ENCODE measurements around the gene PRTN3. TPM values are rescaled to one million over a fixed set of nuclear protein-coding genes. Genes with fewer than 3 reads are reported as not detected.
"Not testable (repeated sequence)": the region's sequence is repeated elsewhere in the genome, so short reads cannot be mapped to it uniquely, and the experiment has no call there.

Gene PRTN3
- total and polyA plus RNA-seq, 3 experiments from 2014 or later, result not detected

- not testable (repeated sequence) for H3K36me3 ChIP-seq (ENCODE audit: insufficient read depth, low read length)
- POLR2A ChIA-PET, result interaction anchor here (1.5 kb wide), 1 partner anchor 10 kb away, joined by 3 read pairs; no protein-coding TSS in a partner anchor
These were observed 37.3 kb downstream of the PRTN3 start for GRCh38 chr19:877992-878660.

GRCh38 chr19:878751-879561 lies 38.2 kb downstream of the PRTN3 start:
- not testable (repeated sequence) for H3K4me1 Mint-ChIP-seq; DNase-seq; H3K27ac ChIP-seq (ENCODE audit: low read depth, low read length); H3K4me1 ChIP-seq (ENCODE audit: insufficient read depth, low read length); H3K4me3 Mint-ChIP-seq; H3K9me3 Mint-ChIP-seq; H3K4me3 ChIP-seq (ENCODE audit: low read length); H3K27me3 Mint-ChIP-seq; H3K36me3 ChIP-seq (ENCODE audit: insufficient read depth, low read length); H3K9me3 ChIP-seq (ENCODE audit: low read length); H3K27me3 ChIP-seq (ENCODE audit: insufficient read depth, low read length, poor library complexity, severe bottlenecking)
- H3K27ac Mint-ChIP-seq, result peak overlapping the region in 1 of 8 donors; percentile 42
- ChIA-PET POLR2A (interaction anchor here (0.6 to 1.5 kb wide), 3 partner anchors 9 to 338 kb away, joined by 3 to 6 read pairs (median 3); no protein-coding TSS in a partner anchor), CTCF (interaction anchor here (0.7 to 2.0 kb wide), 5 partner anchors 14 to 118 kb away, joined by 3 to 6 read pairs (median 4); partner anchors contain the start of genes MED16 and RNU6-9)
- H3K36me3 Mint-ChIP-seq, result peaks cover 0 to 46% (median 0%) of the 10 kb centered on the region in 3 donors

More at GRCh38 chr19:877992-878660, 37.3 kb downstream of the PRTN3 start:
- H3K4me3 ChIP-seq (ENCODE audit: low read length); H3K4me1 Mint-ChIP-seq; H3K27me3 Mint-ChIP-seq; H3K27me3 ChIP-seq (ENCODE audit: insufficient read depth, low read length, poor library complexity, severe bottlenecking); H3K4me3 Mint-ChIP-seq; H3K9me3 ChIP-seq (ENCODE audit: low read length); H3K27ac ChIP-seq (ENCODE audit: low read depth, low read length); DNase-seq; H3K9me3 Mint-ChIP-seq; H3K4me1 ChIP-seq (ENCODE audit: insufficient read depth, low read length): not testable (repeated sequence)
- H3K36me3 Mint-ChIP-seq, result peaks cover 0 to 39% (median 0%) of the 10 kb centered on the region in 3 donors
- CTCF ChIA-PET, result interaction anchor here (0.6 to 2.0 kb wide), 3 partner anchors 14 to 107 kb away, joined by 3 to 6 read pairs (median 4); partner anchors contain the start of genes MED16 and RNU6-9
- H3K27ac Mint-ChIP-seq, result peak overlapping the region in 1 of 8 donors; percentile 68

DNA sequence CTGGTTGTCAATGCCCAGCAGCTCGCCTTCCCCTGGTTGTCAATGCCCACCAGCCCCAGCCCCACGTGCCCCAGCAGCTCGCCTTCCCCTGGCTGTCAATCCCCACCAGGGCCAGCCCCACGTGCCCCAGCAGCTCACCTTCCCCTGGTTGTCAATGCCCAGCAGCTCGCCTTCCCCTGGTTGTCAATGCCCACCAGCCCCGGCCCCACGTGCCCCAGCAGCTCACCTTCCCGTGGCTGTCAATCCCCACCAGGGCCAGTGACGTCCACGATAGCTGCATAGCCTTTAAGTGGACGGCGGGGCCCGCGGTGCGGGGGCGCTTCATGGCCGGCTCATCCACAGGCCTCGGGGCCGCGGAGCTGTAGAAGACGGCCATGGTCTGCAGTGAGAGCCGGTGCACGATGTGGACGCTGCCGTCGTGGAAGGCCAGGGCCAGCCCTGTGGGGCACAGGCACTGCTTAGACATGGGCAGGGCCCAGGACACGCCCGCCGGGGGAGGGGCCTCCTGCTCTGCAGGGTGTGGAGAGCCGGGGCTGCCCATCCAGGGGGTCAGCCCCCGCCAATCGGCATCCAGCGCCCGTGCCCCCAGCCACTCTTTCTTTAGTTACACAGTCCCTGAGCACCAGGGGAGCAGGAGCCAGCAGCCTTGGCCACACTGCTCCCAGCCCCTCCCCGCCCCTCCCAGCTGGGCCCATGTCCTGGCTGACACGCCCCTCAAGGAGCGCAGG lies 39.1 kb downstream of the PRTN3 start:
- Histone ChIP-seq H3K4me3 (ENCODE audit: low read length) (no peak overlapping the region), H3K9me3 (ENCODE audit: low read length) (no peaks in the 10 kb centered on the region), H3K4me1 (ENCODE audit: insufficient read depth, low read length) (no peaks in the 10 kb centered on the region), H3K27me3 (ENCODE audit: insufficient read depth, low read length, poor library complexity, severe bottlenecking) (no peaks in the 10 kb centered on the region), H3K27ac (ENCODE audit: low read depth, low read length) (no peak overlapping the region), H3K36me3 (ENCODE audit: insufficient read depth, low read length) (no peaks in the 10 kb centered on the region)
- no peak for DNase-seq
- no peak overlapping the region for H3K4me3 Mint-ChIP-seq
- no peaks in the 10 kb centered on the region for H3K27me3 Mint-ChIP-seq
- ChIA-PET POLR2A (interaction anchor here (0.6 to 1.5 kb wide), 4 partner anchors 8 to 337 kb away, joined by 3 to 7 read pairs (median 4); no protein-coding TSS in a partner anchor), CTCF (interaction anchor here (0.7 to 2.0 kb wide), 6 partner anchors 13 to 117 kb away, joined by 3 to 6 read pairs (median 3); partner anchors contain the start of genes MED16 and RNU6-9)
- no peak overlapping the region for H3K27ac Mint-ChIP-seq
- H3K36me3 Mint-ChIP-seq, result peaks cover 0 to 51% (median 0%) of the 10 kb centered on the region in 3 donors
- peaks cover 0 to 4% (median 2%) of the 10 kb centered on the region in 3 donors for H3K4me1 Mint-ChIP-seq
- no peaks in the 10 kb centered on the region for H3K9me3 Mint-ChIP-seq

- H3K27me3 ChIP-seq (ENCODE audit: insufficient read depth, low read length, poor library complexity, severe bottlenecking), result no peaks in the 10 kb centered on the region
- H3K4me1 ChIP-seq (ENCODE audit: insufficient read depth, low read length), result no peaks in the 10 kb centered on the region
- Mint-ChIP-seq H3K4me3 (no peak overlapping the region), H3K27ac (peak overlapping the region in 1 of 8 donors; percentile 38), H3K4me1 (peaks cover 0 to 4% (median 2%) of the 10 kb centered on the region in 3 donors), H3K36me3 (peaks cover 0 to 49% (median 0%) of the 10 kb centered on the region in 3 donors), H3K27me3 (no peaks in the 10 kb centered on the region), H3K9me3 (no peaks in the 10 kb centered on the region)
- POLR2A ChIA-PET, result no interaction called here
- H3K9me3 ChIP-seq (ENCODE audit: low read length), result no peaks in the 10 kb centered on the region
- CTCF ChIA-PET, result interaction anchor here (0.6 to 3.3 kb wide), 7 partner anchors 12 to 112 kb away, joined by 3 to 20 read pairs (median 3); partner anchors contain the start of genes MED16 and RNU6-9
- no peak for DNase-seq
- no peak overlapping the region for H3K27ac ChIP-seq (ENCODE audit: low read depth, low read length)
- H3K4me3 ChIP-seq (ENCODE audit: low read length), result no peak overlapping the region
- peaks cover 3% of the 10 kb centered on the region for H3K36me3 ChIP-seq (ENCODE audit: insufficient read depth, low read length)
These were observed 40.7 kb downstream of the PRTN3 start for GRCh38 chr19:881385-882071.

DNA sequence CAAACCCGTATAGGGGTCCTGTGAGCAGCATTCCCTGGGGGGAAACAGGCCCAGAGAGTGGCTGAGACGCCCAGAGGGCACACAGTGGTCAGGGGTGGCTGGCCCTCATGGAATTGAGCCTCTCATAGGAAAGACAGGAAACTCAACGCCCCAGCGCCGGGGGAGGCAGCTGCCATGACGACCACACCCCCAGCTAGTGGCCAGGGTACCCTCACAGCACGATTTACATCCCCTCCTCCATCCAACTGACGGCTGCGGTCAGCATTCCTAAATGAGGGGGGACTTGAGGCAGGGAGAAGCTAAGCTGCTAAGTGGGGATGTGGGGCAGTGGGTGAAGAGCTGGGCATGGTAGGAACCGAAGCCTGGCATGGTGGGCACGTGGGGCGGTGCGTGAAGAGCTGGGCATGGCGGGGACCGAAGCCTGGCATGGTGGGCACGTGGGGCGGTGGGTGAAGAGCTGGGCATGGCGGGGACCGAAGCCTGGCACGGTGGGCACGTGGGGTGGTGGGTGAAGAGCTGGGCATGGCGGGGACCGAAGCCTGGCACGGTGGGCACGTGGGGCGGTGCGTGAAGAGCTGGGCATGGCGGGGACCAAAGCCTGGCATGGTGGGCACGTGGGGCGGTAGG lies 42.2 kb downstream of the PRTN3 start:
- no peaks in the 10 kb centered on the region for H3K9me3 ChIP-seq (ENCODE audit: low read length)
- Mint-ChIP-seq H3K36me3 (peaks cover 0 to 52% (median 0%) of the 10 kb centered on the region in 3 donors), H3K9me3 (no peaks in the 10 kb centered on the region), H3K4me1 (peaks cover 0 to 11% (median 4%) of the 10 kb centered on the region in 3 donors), H3K27ac (peak overlapping the region in 1 of 8 donors; percentile 10), H3K27me3 (peaks cover 0 to 2% of the 10 kb centered on the region in 2 donors), H3K4me3 (peak overlapping the region in 1 of 7 donors; percentile 18)
- H3K36me3 ChIP-seq (ENCODE audit: insufficient read depth, low read length), result peaks cover 3% of the 10 kb centered on the region
- no peaks in the 10 kb centered on the region for H3K27me3 ChIP-seq (ENCODE audit: insufficient read depth, low read length, poor library complexity, severe bottlenecking)
- peaks cover 4% of the 10 kb centered on the region for H3K4me1 ChIP-seq (ENCODE audit: insufficient read depth, low read length)
- H3K27ac ChIP-seq (ENCODE audit: low read depth, low read length), result no peak overlapping the region
- DNase-seq, result no peak
- ChIA-PET CTCF (interaction anchor here (0.6 to 3.3 kb wide), 5 partner anchors 10 to 34 kb away, joined by 3 to 20 read pairs (median 3); partner anchors contain the start of genes KISS1R, MED16 and RNU6-9), POLR2A (interaction anchor here (0.5 kb wide), 1 partner anchor 16 kb away, joined by 4 read pairs; no protein-coding TSS in a partner anchor)
- no peak overlapping the region for H3K4me3 ChIP-seq (ENCODE audit: low read length)

- no peak for DNase-seq
- Mint-ChIP-seq H3K4me1 (peaks cover 0 to 14% (median 6%) of the 10 kb centered on the region in 3 donors), H3K36me3 (peaks cover 0 to 55% (median 0%) of the 10 kb centered on the region in 3 donors), H3K27ac (no peak overlapping the region), H3K4me3 (no peak overlapping the region), H3K27me3 (peaks cover 0 to 2% of the 10 kb centered on the region in 2 donors), H3K9me3 (no peaks in the 10 kb centered on the region)
- H3K27ac ChIP-seq (ENCODE audit: low read depth, low read length), result no peak overlapping the region
- H3K4me3 ChIP-seq (ENCODE audit: low read length), result no peak overlapping the region
- ChIA-PET POLR2A (no interaction called here), CTCF (interaction anchor here (1.9 to 3.3 kb wide), 2 partner anchors 10 to 20 kb away, joined by 7 to 20 read pairs; partner anchors contain the start of genes MED16 and RNU6-9)
- H3K36me3 ChIP-seq (ENCODE audit: insufficient read depth, low read length), result peaks cover 3% of the 10 kb centered on the region
- no peaks in the 10 kb centered on the region for H3K9me3 ChIP-seq (ENCODE audit: low read length)
- no peaks in the 10 kb centered on the region for H3K27me3 ChIP-seq (ENCODE audit: insufficient read depth, low read length, poor library complexity, severe bottlenecking)
- peaks cover 4% of the 10 kb centered on the region for H3K4me1 ChIP-seq (ENCODE audit: insufficient read depth, low read length)
These were observed 42.9 kb downstream of the PRTN3 start for GRCh38 chr19:883661-884211.

Data from CD8-positive, alpha-beta memory T cell (primary cell).